ENCODE measurements around the gene HAVCR1.

GRCh38 chr5:157045601-157046000 is 13.3 kb downstream of the HAVCR1 start:
- TF ChIP-seq SUZ12 (IDR thresholded peaks at IDR 0.05; ENCODE audit: extremely low read depth, insufficient read depth, insufficient read length): no peak
- TF ChIP-seq ZNF274 (IDR thresholded peaks at IDR 0.05; ENCODE audit: low read depth, low read length): no peak

All from NT2/D1 (cell line).